NCI-H1417 (cell line): ENCODE results near the gene AQP5.

Experiments used
- DNase-seq, 3 experiments: peaks; one replicate each; lab custom pipeline; 2025; lab: John Stamatoyannopoulos, UW

Gene AQP5

GRCh38 chr12:49961111-49961922 lies at the start of gene AQP5:
Gene AQP5 (plus strand): TSS chr12:49961872. CDS start chr12:49962018, 146 bp downstream.
- peak in 2 of 3 experiments; percentile 30 to 55 for DNase-seq

- no peak for DNase-seq
Observed at GRCh38 chr12:49912345-49913255, 49.1 kb upstream of the AQP5 start.

- DNase-seq: no peak
Observed at GRCh38 chr12:49916129-49916919, 45.3 kb upstream of the AQP5 start.

GRCh38 chr12:49917166-49917787 lies 44.4 kb upstream of the AQP5 start:
- no peak for DNase-seq

GRCh38 chr12:49917788-49918173 lies 43.9 kb upstream of the AQP5 start:
- DNase-seq: peak in 1 of 3 experiments; percentile 40

- no peak for DNase-seq
Observed at GRCh38 chr12:49920241-49920914, 41.3 kb upstream of the AQP5 start.

- DNase-seq: no peak
Observed at GRCh38 chr12:49920915-49921286, 40.8 kb upstream of the AQP5 start.

- no peak for DNase-seq
Observed at GRCh38 chr12:49921299-49921698, 40.4 kb upstream of the AQP5 start.

GRCh38 chr12:49921936-49922335 lies 39.7 kb upstream of the AQP5 start:
- no peak for DNase-seq

- DNase-seq: no peak
Observed at GRCh38 chr12:49922349-49923034, 39.2 kb upstream of the AQP5 start.

GRCh38 chr12:49923035-49923644 lies 38.5 kb upstream of the AQP5 start:
- no peak for DNase-seq

GRCh38 chr12:49923880-49924556 lies 37.7 kb upstream of the AQP5 start:
- DNase-seq: peak in 1 of 3 experiments; percentile 15

GRCh38 chr12:49924628-49925246 lies 36.9 kb upstream of the AQP5 start:
- DNase-seq: no peak

- DNase-seq: no peak
Observed at GRCh38 chr12:49925433-49926204, 36.1 kb upstream of the AQP5 start.

GRCh38 chr12:49928471-49928870 lies 33.2 kb upstream of the AQP5 start:
- no peak for DNase-seq

- no peak for DNase-seq
Observed at GRCh38 chr12:49929581-49929980, 32.1 kb upstream of the AQP5 start.

GRCh38 chr12:49930515-49931288 lies 31.0 kb upstream of the AQP5 start:
- DNase-seq: no peak
